ENCODE results near the gene MLH1. TPM values are rescaled to one million over a fixed set of nuclear protein-coding genes. Genes with fewer than 3 reads are reported as not detected.
A peak's percentile ranks its signal among the peaks of the same experiment; 100 is the strongest.

MLH1 gene
- total RNA-seq, 2 experiments from 2014 or later = 94.2 to 102 TPM

GRCh38 chr3:37067577-37067976 lies 74.3 kb downstream of the MLH1 start:
- intact Hi-C loops (cut with micrococcal nuclease; ENCODE audit: unreplicated experiment) = no loop called here
- no peaks in the 10 kb centered on the region for H3K79me2 ChIP-seq (ENCODE audit: insufficient read depth, low read depth, low read length)
- H3K9me2 ChIP-seq (ENCODE audit: insufficient read depth, low read length) = no peaks in the 10 kb centered on the region
- H4K20me1 ChIP-seq (ENCODE audit: insufficient read depth, low read length) = no peaks in the 10 kb centered on the region
- no peaks in the 10 kb centered on the region for H3K4me1 ChIP-seq (ENCODE audit: insufficient read depth, low read length, poor library complexity, severe bottlenecking)
- H2AFZ ChIP-seq (ENCODE audit: low read length) = no peak overlapping the region
- CTCF ChIA-PET (ENCODE audit: unreplicated experiment) = no interaction called here
- no peak overlapping the region for H3K27ac ChIP-seq (ENCODE audit: low read depth, low read length, poor library complexity, severe bottlenecking)
- no peak for DNase-seq (ENCODE audit: low spot score)
- H3K4me2 ChIP-seq (ENCODE audit: low read length) = no peak overlapping the region
- H3K4me3 ChIP-seq (ENCODE audit: low read depth, low read length, poor library complexity, severe bottlenecking) = no peak overlapping the region
- TF ChIP-seq CTCF (conservative IDR thresholded peaks at IDR 0.05; ENCODE audit: low read length) = no peak
- TF ChIP-seq EZH2phosphoT487 (IDR thresholded peaks at IDR 0.05; ENCODE audit: borderline replicate concordance, low read depth, low read length) = no peak
- H3K36me3 ChIP-seq (ENCODE audit: insufficient read depth, low read length) = peaks cover 23% of the 10 kb centered on the region; the same call in 1 of the 2 replicates
- POLR2A ChIA-PET = interaction anchor here (0.6 kb wide), 2 partner anchors 43 to 122 kb away, joined by 3 to 9 read pairs; no protein-coding TSS in a partner anchor
- TSS peak; percentile 12 for BruUV-seq (replicated peaks)
- no peaks in the 10 kb centered on the region for H3K9me3 ChIP-seq (ENCODE audit: low read length)

GRCh38 chr3:37068031-37068430 lies 74.7 kb downstream of the MLH1 start:
- H4K20me1 ChIP-seq (ENCODE audit: insufficient read depth, low read length) = no peaks in the 10 kb centered on the region
- ChIA-PET POLR2A (interaction anchor here (0.6 kb wide), 3 partner anchors 42 to 128 kb away, joined by 3 to 9 read pairs (median 3); no protein-coding TSS in a partner anchor), CTCF (ENCODE audit: unreplicated experiment) (no interaction called here)
- no peaks in the 10 kb centered on the region for H3K9me2 ChIP-seq (ENCODE audit: insufficient read depth, low read length)
- no peaks in the 10 kb centered on the region for H3K9me3 ChIP-seq (ENCODE audit: low read length)
- H3K4me3 ChIP-seq (ENCODE audit: low read depth, low read length, poor library complexity, severe bottlenecking) = no peak overlapping the region
- H3K4me2 ChIP-seq (ENCODE audit: low read length) = no peak overlapping the region
- TF ChIP-seq EZH2phosphoT487 (IDR thresholded peaks at IDR 0.05; ENCODE audit: borderline replicate concordance, low read depth, low read length) (no peak), CTCF (conservative IDR thresholded peaks at IDR 0.05; ENCODE audit: low read length) (no peak)
- H3K27ac ChIP-seq (ENCODE audit: low read depth, low read length, poor library complexity, severe bottlenecking) = no peak overlapping the region
- DNase-seq (ENCODE audit: low spot score) = no peak
- H2AFZ ChIP-seq (ENCODE audit: low read length) = no peak overlapping the region
- intact Hi-C loops (cut with micrococcal nuclease; ENCODE audit: unreplicated experiment) = no loop called here
- H3K79me2 ChIP-seq (ENCODE audit: insufficient read depth, low read depth, low read length) = no peaks in the 10 kb centered on the region
- H3K36me3 ChIP-seq (ENCODE audit: insufficient read depth, low read length) = peaks cover 18% of the 10 kb centered on the region; the same call in 1 of the 2 replicates
- no peaks in the 10 kb centered on the region for H3K4me1 ChIP-seq (ENCODE audit: insufficient read depth, low read length, poor library complexity, severe bottlenecking)
- no TSS peak for BruUV-seq (replicated peaks)

- Histone ChIP-seq H3K4me2 (ENCODE audit: low read length) (no peak overlapping the region), H4K20me1 (ENCODE audit: insufficient read depth, low read length) (no peaks in the 10 kb centered on the region), H3K4me1 (ENCODE audit: insufficient read depth, low read length, poor library complexity, severe bottlenecking) (no peaks in the 10 kb centered on the region), H3K36me3 (ENCODE audit: insufficient read depth, low read length) (peaks cover 6% of the 10 kb centered on the region; the same call in 1 of the 2 replicates), H3K9me3 (ENCODE audit: low read length) (no peaks in the 10 kb centered on the region), H3K9me2 (ENCODE audit: insufficient read depth, low read length) (no peaks in the 10 kb centered on the region), H2AFZ (ENCODE audit: low read length) (no peak overlapping the region), H3K27ac (ENCODE audit: low read depth, low read length, poor library complexity, severe bottlenecking) (no peak overlapping the region), H3K79me2 (ENCODE audit: insufficient read depth, low read depth, low read length) (no peaks in the 10 kb centered on the region), H3K4me3 (ENCODE audit: low read depth, low read length, poor library complexity, severe bottlenecking) (no peak overlapping the region)
- ChIA-PET POLR2A (interaction anchor here (1.9 kb wide), 1 partner anchor 79 kb away, joined by 4 read pairs; the partner anchor contains the start of genes EPM2AIP1 and MLH1), CTCF (ENCODE audit: unreplicated experiment) (no interaction called here)
- no TSS peak for BruUV-seq (replicated peaks)
- intact Hi-C loops (cut with micrococcal nuclease; ENCODE audit: unreplicated experiment) = no loop called here
- TF ChIP-seq EZH2phosphoT487 (IDR thresholded peaks at IDR 0.05; ENCODE audit: borderline replicate concordance, low read depth, low read length) (no peak), CTCF (conservative IDR thresholded peaks at IDR 0.05; ENCODE audit: low read length) (no peak)
- DNase-seq (ENCODE audit: low spot score) = no peak
These were observed 78.6 kb downstream of the MLH1 start for GRCh38 chr3:37071921-37072320.
